Glomerular visceral epithelial cell (primary cell): ENCODE data around the gene FAM120A.
"Not testable (repeated sequence)": the region's sequence is repeated elsewhere in the genome, so short reads cannot be mapped to it uniquely, and the experiment has no call there.

ENCODE experiments used
- DNase-seq: peaks from one replicate; pipeline ENCODE4 v3.0.0-alpha.2; 2016; ENCODE audit errors: extremely low spot score

The FAM120A gene, protein sequence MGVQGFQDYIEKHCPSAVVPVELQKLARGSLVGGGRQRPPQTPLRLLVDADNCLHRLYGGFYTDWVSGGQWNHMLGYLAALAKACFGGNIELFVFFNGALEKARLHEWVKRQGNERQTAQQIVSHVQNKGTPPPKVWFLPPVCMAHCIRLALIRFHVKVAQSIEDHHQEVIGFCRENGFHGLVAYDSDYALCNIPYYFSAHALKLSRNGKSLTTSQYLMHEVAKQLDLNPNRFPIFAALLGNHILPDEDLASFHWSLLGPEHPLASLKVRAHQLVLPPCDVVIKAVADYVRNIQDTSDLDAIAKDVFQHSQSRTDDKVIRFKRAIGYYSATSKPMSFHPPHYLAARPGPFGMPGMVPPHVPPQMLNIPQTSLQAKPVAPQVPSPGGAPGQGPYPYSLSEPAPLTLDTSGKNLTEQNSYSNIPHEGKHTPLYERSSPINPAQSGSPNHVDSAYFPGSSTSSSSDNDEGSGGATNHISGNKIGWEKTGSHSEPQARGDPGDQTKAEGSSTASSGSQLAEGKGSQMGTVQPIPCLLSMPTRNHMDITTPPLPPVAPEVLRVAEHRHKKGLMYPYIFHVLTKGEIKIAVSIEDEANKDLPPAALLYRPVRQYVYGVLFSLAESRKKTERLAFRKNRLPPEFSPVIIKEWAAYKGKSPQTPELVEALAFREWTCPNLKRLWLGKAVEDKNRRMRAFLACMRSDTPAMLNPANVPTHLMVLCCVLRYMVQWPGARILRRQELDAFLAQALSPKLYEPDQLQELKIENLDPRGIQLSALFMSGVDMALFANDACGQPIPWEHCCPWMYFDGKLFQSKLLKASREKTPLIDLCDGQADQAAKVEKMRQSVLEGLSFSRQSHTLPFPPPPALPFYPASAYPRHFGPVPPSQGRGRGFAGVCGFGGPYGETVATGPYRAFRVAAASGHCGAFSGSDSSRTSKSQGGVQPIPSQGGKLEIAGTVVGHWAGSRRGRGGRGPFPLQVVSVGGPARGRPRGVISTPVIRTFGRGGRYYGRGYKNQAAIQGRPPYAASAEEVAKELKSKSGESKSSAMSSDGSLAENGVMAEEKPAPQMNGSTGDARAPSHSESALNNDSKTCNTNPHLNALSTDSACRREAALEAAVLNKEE

GRCh38 chr9:93450945-93451815 lies at the start of gene FAM120A:
FAM120A (plus strand) TSS chr9:93451685; CDS start chr9:93451916, 231 bp downstream.
- DNase-seq = peak; percentile 89

DNA sequence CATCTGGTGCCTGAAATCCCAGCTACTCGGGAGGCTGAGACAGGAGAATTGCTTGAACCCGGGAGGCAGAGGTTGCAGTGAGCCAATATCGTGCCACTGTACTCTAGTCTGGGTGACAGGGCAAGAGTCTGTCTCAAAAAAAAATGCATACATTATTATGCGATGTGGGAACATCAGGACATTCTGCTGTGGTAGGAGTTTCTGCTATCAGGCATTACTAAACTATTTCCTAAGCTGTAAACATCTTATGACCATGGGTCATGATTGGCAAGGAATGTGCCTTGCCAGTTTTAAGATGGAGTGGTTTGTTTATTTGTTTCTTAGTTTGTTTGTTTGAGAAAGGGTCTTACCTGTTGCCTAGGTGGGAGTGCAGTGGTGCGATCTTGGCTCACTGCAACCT lies 45.1 kb upstream of the FAM120A start:
- no peak for DNase-seq

DNA sequence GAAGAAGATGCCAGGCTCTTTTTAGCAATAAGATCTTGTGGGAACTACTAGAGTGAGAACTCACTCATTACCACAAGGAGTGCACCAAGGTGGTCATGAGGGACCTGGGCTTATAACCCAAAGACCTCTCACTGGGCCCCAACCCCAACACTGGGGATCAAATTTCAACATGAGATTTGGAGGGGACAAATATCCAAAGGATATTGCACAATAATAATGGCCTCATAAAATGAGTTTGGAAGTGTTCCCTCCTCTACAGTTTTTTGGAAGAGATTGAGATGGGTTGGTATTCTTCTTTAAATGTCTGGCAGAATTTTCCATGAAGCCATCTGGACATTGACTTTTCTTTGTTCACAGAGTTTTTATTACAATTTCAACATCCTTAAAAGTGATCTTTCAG lies 38.0 kb upstream of the FAM120A start:
- no peak for DNase-seq

DNA sequence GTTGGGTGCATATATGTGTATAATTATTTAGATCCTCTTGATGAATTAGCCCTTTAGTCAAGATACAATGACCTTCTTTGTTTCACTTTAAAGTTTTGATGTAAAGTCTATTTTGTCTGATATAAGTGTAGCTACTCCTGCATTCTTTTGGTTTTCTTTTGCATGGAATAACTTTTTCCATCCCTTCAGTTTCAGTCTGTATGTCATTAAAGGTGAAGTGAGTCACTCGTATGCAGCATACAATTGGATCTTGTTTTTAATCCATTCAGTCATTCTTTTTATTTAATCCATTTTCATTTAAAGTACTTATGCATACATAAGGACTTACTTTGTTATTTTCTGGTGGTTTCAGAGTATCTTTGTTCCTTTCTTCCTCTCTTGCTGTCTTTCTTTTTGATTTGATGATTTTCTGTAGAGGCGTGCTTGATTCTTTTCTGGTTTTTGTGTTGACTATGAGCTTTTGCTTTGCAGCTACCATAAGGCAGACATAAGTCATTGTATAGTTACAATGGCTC lies 36.3 kb upstream of the FAM120A start:
- no peak for DNase-seq

- DNase-seq = no peak
Observed at GRCh38 chr9:93416530-93417235, 34.8 kb upstream of the FAM120A start.

GRCh38 chr9:93417538-93417937 lies 33.9 kb upstream of the FAM120A start:
- DNase-seq = no peak

GRCh38 chr9:93419023-93419422 lies 32.5 kb upstream of the FAM120A start:
- DNase-seq = no peak

DNA sequence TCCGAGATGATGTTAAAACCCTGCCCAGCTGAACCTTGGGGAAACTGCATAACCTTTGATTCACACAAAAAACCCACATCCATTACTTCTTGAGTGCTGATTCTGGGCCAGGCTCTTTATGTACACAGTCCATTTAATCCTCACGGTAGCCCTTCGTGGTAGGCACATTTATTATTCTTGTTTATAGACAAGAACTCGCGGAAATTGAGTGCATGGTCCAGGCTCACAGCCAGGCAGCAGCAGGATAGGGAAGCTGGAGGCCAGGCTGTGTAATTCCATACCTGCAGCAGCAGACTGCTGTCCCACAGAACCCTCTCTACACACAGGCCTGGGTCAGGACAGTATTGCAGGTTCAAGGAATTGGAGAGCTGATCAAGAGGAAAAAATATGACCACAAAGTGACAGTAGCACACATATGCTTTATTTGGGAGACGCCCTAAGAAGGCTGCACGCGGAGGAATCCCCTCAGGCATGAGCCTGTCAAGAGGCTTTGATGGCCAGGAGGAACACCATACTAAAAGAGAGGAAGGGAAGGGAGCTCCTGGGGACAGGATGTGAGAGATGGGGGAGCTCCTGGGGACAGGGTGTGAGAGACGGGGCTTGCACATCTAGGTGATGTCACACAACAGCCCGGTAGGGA lies 28.4 kb upstream of the FAM120A start:
- no peak for DNase-seq

- no peak for DNase-seq
Observed at GRCh38 chr9:93427655-93428379, 23.7 kb upstream of the FAM120A start.

GRCh38 chr9:93431539-93432105 lies 19.9 kb upstream of the FAM120A start:
- DNase-seq = no peak

GRCh38 chr9:93432964-93433363 lies 18.5 kb upstream of the FAM120A start:
- no peak for DNase-seq

GRCh38 chr9:93434056-93434455 lies 17.4 kb upstream of the FAM120A start:
- DNase-seq = no peak

GRCh38 chr9:93435386-93435785 lies 16.1 kb upstream of the FAM120A start:
- DNase-seq = no peak

DNA sequence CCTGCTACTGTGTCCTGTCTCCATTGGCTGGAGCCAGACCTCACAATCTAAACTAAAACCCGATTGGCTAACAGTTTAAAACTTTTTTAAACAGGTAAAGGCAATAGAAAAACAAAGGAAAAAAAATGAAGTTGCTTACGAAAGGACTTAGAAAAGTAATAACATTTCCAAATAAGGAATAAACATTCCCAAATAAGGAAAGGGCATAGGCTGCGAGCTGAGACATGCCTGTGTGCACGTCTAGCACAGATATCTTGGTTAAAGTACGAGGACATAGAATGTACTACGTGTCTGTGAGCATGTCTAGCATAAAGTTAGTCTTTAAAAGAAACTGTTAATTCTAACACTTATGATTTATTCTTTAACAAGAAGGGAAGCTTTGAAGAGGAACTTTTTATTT lies 15.3 kb upstream of the FAM120A start:
- no peak for DNase-seq

GRCh38 chr9:93436655-93437407 lies 14.7 kb upstream of the FAM120A start:
- no peak for DNase-seq

GRCh38 chr9:93437996-93438395 lies 13.5 kb upstream of the FAM120A start:
- DNase-seq = no peak

DNA sequence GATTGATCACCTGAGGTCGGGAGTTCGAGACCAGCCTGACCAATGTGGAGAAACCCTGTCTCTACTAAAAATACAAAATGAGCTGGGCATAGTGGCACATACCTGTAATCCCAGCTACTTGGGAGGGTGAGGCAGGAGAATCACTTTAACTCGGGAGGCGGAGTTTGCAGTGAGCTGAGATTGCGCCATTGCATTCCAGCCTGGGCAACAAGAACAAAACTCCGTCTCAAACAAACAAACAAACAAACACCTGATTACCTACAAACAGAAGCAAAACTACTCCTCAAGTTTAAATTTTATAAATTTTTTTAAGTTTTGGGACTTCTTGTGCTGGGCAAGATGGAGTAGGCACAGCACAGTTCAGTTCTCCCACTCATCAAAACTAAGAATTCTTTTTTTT lies 12.2 kb upstream of the FAM120A start:
- not testable (repeated sequence) for DNase-seq

GRCh38 chr9:93440896-93441580 lies 10.4 kb upstream of the FAM120A start:
- DNase-seq = no peak
